Measurements from ENCODE around the gene CARM1.
"Not testable (repeated sequence)": the region's sequence is repeated elsewhere in the genome, so short reads cannot be mapped to it uniquely, and the experiment has no call there.

The CARM1 gene

DNA sequence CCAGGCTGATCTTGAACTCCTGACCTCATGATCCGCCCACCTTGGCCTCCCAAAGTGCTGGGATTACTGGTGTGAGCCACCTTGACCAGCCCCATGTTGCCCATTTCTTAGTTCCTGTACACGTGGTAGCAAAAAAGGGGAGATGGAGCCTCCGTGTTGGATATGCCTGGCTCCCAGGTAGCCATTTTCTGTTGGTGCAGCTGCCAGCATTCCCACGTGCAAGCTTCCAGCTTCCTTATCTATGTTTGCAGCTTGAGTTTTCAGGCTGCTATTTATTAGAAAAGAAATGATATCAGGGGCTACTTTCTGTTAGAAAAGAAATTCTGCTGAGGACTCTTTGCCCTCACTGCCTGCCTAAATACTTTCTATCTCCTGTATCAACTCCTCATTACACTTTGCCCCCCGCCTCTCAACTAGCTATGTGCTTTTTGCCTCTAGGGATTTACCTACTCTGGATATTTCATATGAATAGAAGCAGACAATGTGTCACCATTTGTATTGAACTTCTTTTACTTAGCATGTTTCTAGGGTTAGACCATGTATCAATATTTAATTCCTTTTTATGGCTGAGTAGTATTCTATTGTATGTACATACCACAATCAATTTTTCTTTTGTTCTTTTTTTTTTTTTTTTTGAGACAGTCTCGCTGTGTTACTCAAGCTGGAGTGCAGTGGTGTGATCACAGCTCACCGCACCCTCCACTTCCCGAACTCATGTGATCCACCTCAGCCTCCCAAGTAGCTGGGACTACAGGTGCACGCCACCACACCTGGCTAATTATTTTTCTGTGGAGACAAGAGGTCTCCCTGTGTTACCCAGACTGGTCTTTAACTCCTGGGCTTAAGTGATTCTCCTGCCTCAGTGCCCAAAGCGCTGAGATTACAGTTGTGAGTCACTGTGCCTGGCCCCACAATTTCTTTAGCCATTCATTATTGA lies 32.0 kb upstream of the CARM1 start:
- no peak for DNase-seq

GRCh38 chr19:10842788-10843187 lies 28.6 kb upstream of the CARM1 start:
- in situ Hi-C loops (cut with HindIII; ENCODE audit: low pct_ligation_motif_present, low pct_unique_long_range_greater_than_20kb, low sequenced_read_pairs) = no loop called here
- DNase-seq = no peak

More for the DNA sequence above, 32.0 kb upstream of the CARM1 start:
- in situ Hi-C loops (cut with HindIII; ENCODE audit: low pct_ligation_motif_present, low pct_unique_long_range_greater_than_20kb, low sequenced_read_pairs) = no loop called here

- DNase-seq = no peak
- in situ Hi-C loops (cut with HindIII; ENCODE audit: low pct_ligation_motif_present, low pct_unique_long_range_greater_than_20kb, low sequenced_read_pairs) = no loop called here
Observed at GRCh38 chr19:10846500-10847202, 24.7 kb upstream of the CARM1 start.

DNA sequence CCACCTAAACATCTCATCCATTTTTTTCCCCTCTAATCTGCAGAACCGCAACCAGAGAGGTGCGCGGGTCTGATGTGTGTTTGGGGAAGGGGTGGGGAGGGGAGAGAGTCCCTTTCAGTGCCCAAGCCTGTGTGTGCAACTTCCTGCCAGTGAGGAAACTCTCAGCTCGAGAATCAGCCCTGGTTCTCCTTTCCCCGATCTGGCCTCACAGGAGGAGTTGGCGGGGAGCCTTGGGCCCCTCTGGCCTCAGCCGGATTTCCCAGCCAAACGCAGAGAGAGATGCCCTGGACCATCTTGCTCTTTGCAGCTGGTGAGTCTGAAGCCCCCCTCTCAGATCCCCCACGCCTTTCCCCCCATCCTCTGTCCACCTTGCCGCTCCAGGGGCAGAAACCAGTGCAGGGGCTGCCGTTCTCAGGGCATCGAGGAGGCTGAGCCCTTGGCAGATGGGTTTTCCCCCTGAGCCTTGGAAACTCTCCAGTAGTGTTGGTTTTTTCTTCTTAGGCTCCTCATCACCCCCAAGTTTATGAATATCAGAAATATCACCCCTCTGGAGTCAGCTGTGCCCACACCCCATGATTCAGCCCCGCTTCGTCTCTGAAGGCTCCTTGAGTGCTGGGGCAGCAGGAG lies 23.0 kb upstream of the CARM1 start, which contains the start of gene C19orf38:
TSS of gene C19orf38 (plus strand) at position 186 of the 627 bp plus-strand sequence. CDS start at position 280, 94 bp downstream.
- DNase-seq = no peak
- in situ Hi-C loops (cut with HindIII; ENCODE audit: low pct_ligation_motif_present, low pct_unique_long_range_greater_than_20kb, low sequenced_read_pairs) = no loop called here

DNA sequence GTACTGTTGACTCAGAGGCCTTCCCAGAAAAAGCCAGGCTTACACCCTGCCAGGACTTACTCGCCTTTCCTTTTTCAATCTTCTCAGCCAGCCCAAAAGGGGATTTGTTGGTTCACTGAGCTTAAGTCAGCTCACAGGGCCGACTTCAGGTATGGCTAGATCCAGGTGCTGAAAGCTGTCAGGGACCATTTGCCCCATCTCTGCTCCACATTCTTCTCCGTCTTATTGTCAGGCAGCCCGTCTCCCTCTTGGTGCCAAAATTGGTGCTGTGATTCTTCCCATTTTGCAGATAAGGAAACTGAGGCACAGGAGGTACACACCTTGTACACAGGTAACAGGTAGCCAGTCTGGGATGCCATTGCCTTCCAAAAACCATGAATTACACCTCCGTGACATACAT lies 20.7 kb upstream of the CARM1 start:
- in situ Hi-C loops (cut with HindIII; ENCODE audit: low pct_ligation_motif_present, low pct_unique_long_range_greater_than_20kb, low sequenced_read_pairs) = no loop called here
- no peak for DNase-seq

DNA sequence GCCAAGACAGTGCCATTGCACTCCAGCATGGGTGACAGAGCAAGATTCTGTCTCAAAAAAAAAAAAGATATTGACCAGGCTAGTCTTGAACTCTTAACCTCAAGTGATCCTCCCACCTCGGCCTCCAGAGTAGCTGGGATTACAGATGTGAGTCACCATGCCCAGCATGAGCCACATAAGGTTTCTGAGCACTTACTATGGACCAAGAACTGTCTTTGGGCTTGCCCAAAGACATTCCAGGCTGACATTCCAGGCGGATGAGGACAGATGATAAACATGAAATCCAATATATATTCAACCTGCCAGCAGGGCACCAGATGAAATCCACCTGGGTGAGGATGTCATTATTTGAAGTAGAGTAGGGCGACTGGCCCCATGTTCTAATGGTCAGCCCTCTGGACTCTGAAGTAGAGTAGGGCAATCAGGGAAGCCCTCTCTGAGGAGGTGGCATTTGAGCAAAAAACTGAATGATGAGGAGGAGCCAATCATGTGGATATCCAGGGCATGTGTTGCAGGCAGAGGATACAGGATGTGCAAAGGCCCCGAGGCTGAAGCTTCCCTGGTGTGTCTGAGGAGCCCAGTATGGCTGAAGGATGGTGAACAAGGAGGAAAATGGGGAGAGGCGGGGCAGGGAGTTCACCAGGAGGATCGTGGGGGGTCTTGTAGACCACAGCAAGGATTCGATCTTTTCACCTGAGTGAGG lies 19.1 kb upstream of the CARM1 start:
- DNase-seq = no peak
- in situ Hi-C loops (cut with HindIII; ENCODE audit: low pct_ligation_motif_present, low pct_unique_long_range_greater_than_20kb, low sequenced_read_pairs) = no loop called here

- DNase-seq = no peak
- in situ Hi-C loops (cut with HindIII; ENCODE audit: low pct_ligation_motif_present, low pct_unique_long_range_greater_than_20kb, low sequenced_read_pairs) = no loop called here
Observed at GRCh38 chr19:10852941-10853340, 18.4 kb upstream of the CARM1 start.

DNA sequence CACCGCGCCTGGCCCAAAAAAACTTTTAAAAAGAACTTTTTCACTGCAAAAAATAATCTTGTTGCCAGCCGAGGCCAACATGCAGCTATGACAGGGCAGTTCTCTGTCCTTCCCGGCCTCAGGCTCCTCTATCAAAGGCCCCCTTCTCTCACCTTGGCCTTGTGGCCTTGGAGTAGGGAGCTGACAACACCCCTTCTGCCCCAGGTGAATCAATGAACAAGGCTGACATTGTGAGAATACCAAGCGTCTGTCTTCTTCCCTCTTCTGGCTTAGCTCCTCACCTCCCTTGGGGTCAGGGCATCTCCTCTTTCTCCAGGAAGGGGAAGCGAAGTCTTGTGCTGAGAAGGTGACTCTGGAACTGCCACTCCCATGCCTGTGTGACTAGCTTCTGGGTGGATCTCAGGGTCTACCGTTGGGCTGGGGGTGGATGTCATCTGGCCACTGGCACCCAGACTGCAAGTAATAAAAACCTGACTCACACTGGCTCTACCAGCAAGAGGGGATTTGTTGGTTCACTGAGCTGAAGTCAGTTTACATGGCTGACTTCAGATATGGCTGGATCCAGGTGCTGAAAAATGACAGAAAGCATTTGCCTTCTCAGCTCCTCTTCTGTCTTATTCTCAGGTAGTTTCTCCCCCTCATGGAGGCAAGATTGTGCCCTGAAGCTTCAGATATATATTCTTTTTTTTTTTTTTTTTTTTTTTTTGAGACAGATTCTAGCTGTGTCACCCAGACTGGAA lies 16.8 kb upstream of the CARM1 start:
- in situ Hi-C loops (cut with HindIII; ENCODE audit: low pct_ligation_motif_present, low pct_unique_long_range_greater_than_20kb, low sequenced_read_pairs) = no loop called here
- no peak for DNase-seq

DNA sequence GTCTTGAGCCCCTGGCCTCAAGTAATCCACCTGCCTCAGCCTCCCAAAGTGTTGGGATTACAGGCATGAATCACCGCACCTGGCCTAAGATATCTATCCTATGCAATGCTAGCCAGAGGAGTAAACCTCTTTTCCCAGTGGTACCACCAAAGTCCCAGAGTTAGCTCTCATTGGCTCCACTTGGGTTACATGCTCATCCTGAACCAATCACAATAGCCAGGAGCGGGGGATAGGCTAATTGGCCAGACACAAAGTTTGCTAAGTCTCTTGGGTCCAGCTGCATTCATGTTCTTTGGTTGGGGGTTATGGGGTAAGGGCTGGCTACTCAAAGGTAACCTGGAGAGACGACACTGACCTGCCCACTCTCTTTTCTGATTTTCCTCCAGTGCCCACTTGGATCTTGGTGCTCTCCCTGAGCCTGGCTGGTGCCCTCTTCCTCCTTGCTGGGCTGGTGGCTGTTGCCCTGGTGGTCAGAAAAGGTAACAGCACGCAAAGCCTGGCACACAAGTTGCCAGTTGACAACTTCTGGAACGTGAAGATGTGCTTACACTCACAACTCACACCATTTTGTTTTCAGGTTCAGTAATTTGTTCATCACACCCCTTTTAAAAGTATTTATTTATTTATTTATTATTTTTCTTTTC lies 15.4 kb upstream of the CARM1 start:
- in situ Hi-C loops (cut with HindIII; ENCODE audit: low pct_ligation_motif_present, low pct_unique_long_range_greater_than_20kb, low sequenced_read_pairs) = no loop called here
- peak; percentile 33 for DNase-seq

- in situ Hi-C loops (cut with HindIII; ENCODE audit: low pct_ligation_motif_present, low pct_unique_long_range_greater_than_20kb, low sequenced_read_pairs) = not testable (repeated sequence)
Observed at GRCh38 chr19:10856899-10857298, 14.5 kb upstream of the CARM1 start.

GRCh38 chr19:10858204-10858828 lies 13.0 kb upstream of the CARM1 start:
- in situ Hi-C loops (cut with HindIII; ENCODE audit: low pct_ligation_motif_present, low pct_unique_long_range_greater_than_20kb, low sequenced_read_pairs) = no loop called here
- DNase-seq = no peak

More at GRCh38 chr19:10856899-10857298, 14.5 kb upstream of the CARM1 start:
- DNase-seq = not testable (repeated sequence)

DNA sequence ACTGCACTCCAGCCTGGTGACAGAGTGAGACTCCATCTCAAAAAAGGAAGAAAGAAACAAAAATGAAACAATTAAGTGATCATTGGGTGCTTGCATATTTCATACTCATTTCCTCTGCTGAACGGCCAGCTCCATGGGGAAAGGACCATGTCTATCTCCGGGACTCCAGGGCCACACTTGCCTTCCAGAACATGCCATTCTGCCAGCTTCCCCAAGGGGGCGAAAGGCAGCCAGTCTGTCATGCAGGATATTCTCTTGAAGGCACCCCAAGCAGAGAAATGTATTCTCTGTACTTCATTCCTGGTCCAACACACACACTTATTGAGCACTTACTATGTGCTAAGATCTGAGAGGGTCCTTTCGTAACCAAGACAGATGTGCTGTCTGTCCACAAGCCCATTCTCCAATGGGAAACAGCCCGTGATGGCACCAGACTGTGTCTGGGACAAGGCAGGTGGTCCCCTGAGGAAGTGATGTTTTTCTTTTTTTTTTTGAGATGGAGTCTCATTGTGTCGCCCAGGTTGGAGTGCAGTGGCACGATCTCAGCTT lies 10.2 kb upstream of the CARM1 start:
- DNase-seq = peak; percentile 38
- in situ Hi-C loops (cut with HindIII; ENCODE audit: low pct_ligation_motif_present, low pct_unique_long_range_greater_than_20kb, low sequenced_read_pairs) = no loop called here

GRCh38 chr19:10862561-10863106 lies 8.7 kb upstream of the CARM1 start:
- in situ Hi-C loops (cut with HindIII; ENCODE audit: low pct_ligation_motif_present, low pct_unique_long_range_greater_than_20kb, low sequenced_read_pairs) = no loop called here
- DNase-seq = no peak

DNA sequence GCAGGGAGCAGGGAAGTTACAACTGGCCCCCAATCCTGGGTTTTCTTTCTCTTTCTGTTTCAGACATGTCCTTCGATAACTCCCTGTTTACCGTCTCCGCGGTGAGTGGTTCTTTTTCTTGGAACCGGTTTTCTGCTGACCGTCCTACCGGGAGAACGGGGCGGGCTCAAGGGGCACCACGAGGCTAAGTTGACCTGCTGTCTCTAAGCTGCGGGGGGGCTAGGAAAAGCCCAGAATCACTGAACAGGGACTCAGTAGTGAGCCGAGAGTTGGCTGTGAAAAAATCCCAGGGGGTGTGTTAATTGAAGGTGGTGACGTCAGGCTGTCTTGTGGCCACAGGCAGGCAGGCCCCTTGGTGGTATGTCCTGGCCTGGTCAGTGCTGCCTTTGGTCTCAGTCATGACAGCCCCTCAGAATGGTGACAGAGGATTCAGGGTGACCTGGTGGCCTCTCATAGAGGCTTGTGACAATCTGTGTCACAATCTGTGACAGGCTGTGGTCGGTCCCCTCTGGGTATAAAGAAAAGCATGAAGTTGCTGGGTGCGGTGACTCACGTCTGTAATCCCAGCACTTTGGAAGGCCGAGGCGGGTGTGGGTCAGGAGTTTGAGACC lies 8.1 kb upstream of the CARM1 start:
- no peak for DNase-seq
- in situ Hi-C loops (cut with HindIII; ENCODE audit: low pct_ligation_motif_present, low pct_unique_long_range_greater_than_20kb, low sequenced_read_pairs) = no loop called here

DNA sequence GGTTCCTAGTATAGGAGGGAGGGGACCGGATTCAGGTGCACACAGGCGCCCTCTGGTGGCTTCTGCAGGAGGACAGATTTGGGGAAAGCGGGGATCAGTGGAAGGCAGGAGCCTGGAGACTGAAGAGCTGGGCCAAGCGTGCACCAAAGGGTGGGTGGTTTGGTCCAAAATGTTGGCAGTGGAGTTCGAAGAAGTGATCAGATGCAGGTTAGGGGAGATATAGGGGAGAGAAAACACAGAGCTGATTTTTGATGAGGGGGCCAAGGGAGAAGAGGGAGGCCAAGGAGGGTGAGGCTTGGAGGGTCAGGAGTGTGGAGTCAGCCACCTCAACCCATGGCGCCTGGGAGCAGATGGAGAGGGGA lies 6.8 kb upstream of the CARM1 start:
- in situ Hi-C loops (cut with HindIII; ENCODE audit: low pct_ligation_motif_present, low pct_unique_long_range_greater_than_20kb, low sequenced_read_pairs) = no loop called here
- DNase-seq = peak; percentile 74

- no peak for DNase-seq
- in situ Hi-C loops (cut with HindIII; ENCODE audit: low pct_ligation_motif_present, low pct_unique_long_range_greater_than_20kb, low sequenced_read_pairs) = no loop called here
Observed at GRCh38 chr19:10866495-10866894, 4.9 kb upstream of the CARM1 start.
